NCI-H128 (cell line): ENCODE data around the gene PAX7.
"Not testable (repeated sequence)": the region's sequence is repeated elsewhere in the genome, so short reads cannot be mapped to it uniquely, and the experiment has no call there.

Experiments used
- DNase-seq: peaks from one replicate; lab custom pipeline; 2025; ENCODE audit not compliant: unreplicated experiment; lab: John Stamatoyannopoulos, UW

PAX7 gene

GRCh38 chr1:18750600-18750999 is 120.0 kb downstream of the PAX7 start:
- DNase-seq, result no peak

DNA sequence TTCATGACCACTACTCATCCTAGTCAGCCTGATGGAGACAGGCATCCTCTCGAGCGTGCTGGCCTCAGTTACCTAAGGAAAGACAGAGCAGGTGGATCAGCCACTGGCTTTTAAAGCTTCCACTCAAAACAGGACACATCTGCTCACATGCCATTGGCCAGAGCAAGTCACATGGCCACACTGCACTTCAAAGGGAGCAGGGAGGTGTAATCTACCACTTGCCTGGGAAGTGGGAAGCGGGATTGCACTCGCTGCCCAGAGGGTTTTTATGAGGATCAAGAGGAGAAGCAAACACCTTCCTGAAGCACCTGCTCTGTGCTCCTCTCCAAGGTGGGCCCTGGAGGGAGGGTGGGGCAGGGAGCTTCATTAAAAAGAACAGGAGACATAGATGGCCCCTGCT is 120.8 kb downstream of the PAX7 start:
- no peak for DNase-seq

GRCh38 chr1:18752409-18752808 is 121.8 kb downstream of the PAX7 start:
- no peak for DNase-seq

- DNase-seq, result no peak
These were observed 129.5 kb downstream of the PAX7 start for GRCh38 chr1:18760156-18760555.

- no peak for DNase-seq
These were observed 131.5 kb downstream of the PAX7 start for GRCh38 chr1:18761948-18762840.

GRCh38 chr1:18764362-18764761 is 133.7 kb downstream of the PAX7 start:
- DNase-seq, result no peak

DNA sequence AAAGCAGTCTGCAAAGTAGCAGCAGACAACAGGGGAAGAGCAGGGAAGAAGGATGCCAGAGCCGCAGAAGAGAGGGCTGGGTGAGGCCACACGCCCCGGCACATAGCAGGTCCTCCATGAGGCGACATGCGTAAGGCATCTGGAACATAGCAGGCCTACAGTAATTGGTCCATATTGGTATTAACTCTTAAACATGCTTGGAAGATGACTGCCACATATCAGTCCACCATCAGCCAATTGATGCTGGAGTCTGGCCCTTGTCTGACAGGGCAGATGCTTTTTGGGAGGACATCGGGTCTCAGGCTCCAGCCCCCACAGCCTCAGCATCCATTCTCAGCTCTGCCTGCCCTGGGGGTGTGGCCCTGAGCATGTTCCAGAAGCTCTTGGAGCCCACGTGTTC is 135.1 kb downstream of the PAX7 start:
- no peak for DNase-seq

DNA sequence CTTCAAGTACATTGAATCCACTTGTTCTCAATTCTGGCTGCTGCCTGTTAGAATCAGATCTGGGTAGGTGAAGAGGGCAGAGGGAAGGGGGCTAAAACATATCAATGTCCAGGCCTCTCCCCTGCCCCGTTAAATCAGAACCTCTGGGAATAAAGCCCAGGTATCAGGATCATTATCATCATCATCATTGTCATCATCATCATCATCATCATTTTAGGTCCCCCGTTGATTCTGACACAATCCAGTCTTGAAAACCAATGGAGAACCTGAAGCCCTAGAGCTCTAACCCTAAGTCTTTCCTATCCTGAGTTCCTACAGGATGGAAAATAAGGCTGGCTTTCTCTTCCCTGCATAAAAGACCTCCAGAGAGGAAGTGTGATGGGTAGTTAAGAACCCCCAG is 135.7 kb downstream of the PAX7 start:
- no peak for DNase-seq

- DNase-seq, result not testable (repeated sequence)
These were observed 136.9 kb downstream of the PAX7 start for GRCh38 chr1:18767576-18767975.

- no peak for DNase-seq
These were observed 137.4 kb downstream of the PAX7 start for GRCh38 chr1:18768086-18768485.

DNA sequence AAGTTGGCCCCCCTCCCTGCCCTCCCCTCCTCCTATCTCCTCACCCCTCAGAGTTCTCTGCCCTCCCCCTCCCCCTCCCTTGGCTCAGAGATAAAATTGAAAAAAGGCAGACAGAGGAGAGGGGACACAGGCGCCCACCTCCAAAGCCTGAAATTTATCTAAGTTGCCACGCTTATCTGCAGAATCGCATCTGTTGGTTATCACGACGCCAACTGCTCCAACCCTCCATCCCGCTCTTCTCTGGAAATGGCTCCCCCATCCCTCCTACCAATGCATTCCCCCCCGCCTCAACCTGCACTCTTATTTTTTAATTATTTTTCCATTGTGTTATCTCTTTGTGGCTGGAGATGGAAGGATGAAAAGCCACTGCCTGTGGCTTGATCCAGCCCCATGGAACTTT is 138.5 kb downstream of the PAX7 start:
- DNase-seq, result no peak

GRCh38 chr1:18770799-18771198 is 140.2 kb downstream of the PAX7 start:
- no peak for DNase-seq

DNA sequence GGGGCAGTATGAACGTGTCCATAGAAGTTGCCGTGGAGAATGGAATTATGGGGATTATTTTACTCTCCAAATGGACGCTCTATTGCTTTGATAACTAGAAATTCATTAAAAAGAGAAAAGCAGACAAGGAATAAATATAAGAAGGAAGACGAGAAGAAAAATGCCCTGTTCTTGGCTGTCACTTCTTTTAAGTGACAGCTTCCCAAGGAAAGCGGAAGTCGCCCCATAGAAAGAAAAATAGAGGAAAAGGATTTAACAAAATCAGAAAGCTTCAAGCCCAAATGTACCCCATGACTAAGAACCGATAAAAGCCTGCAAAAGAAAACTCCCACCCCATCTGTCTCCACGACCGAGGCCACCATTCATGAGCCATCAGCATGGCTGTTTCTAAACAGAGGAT is 143.1 kb downstream of the PAX7 start:
- DNase-seq, result no peak

DNA sequence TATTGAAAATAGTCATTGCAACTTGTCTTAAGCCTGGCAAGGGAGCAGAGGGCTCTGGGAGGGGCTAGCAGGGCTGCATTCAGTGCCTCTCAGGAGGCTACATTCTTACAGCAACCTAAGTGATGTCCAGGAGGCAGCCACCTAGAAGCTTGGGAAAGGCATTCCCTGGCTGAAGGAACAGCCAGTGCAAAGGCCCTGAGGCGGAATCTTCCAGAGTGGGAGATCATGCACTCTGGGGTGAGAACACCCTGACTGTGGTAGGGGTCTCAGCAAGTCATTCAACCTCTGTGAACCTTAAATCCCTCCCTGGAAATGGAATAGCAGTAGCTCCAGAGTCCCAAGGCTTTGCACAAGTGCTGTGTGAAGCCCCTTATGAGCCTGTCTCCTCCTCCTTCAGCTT is 144.7 kb downstream of the PAX7 start:
- no peak for DNase-seq

DNA sequence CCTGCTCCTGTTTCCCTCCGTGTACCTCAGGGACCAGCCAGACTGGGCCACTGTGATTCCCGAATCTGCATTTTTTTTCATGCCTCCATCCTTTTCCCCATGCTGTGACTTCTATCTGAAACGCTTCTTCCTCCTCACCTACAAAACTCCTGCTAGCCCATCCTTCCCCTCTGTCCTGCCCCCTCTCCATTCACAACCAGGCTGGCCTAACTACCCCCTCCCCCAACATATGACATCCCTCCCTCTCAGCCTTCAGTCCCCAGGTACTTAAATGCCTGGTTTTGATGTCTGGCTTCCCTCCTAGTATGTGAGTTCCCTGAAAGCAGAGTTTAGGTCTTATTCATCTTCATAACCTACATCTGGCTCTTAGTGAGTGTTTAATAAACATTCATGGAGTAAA is 146.1 kb downstream of the PAX7 start:
- DNase-seq, result no peak

DNA sequence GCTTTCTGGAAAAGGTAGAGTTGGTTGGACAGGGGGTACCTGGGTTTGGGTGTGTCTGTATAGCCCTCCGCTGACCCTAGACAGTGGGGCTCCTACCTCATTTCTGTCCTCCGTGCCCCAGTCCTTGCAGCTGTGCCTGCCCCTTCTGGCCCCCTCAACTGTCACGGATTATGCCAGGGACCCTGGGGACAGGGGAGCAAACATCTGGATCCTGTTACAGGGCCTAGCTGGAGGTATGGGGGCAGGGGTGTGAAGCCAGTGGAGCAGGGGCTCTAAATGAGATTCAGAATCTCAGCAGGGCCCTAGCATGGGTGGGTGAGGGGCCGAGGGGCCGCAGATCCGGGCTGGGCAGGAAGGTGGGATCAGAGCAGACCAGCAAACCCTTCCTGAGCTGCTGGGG is 147.8 kb downstream of the PAX7 start:
- DNase-seq, result no peak

DNA sequence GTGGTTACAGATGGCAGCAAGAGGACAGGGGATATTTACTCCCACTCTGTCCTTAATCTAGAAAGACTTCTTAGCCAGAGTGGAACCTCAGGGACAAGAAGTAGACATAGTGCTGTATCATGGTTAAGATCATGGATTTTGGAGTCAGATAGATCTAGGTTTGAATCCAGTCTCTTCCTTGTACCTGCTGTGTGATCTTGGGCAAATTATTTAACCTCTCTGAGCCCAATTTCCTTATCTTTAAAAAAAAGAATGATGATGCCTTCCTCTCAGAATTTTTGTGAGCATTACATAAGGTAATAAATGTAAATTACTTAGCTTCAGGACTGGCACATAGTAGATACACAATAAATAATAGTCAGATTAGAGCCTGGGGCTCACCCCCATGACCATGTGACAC is 150.4 kb downstream of the PAX7 start:
- no peak for DNase-seq

GRCh38 chr1:18783705-18784481 is 153.2 kb downstream of the PAX7 start:
- no peak for DNase-seq

DNA sequence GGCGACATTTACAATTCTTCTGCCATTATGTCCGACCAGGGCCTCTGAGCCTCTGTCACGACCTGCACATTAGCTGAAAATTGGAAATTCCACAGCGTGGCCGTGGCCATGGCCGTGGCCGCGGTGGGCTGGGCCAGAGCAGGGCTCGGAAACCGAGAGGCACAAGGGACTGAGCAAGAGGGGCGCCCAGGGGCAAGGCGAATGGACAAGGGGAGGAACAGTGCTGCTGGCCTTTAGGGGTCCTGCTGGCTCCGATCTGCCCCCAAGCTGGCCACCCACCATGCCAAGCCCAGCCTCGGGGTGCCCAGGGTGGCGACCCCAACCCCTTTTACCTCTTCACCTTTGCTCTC is 153.8 kb downstream of the PAX7 start:
- DNase-seq, result no peak

- DNase-seq, result no peak
These were observed 155.5 kb downstream of the PAX7 start for GRCh38 chr1:18786149-18786548.

GRCh38 chr1:18787825-18788385 is 157.3 kb downstream of the PAX7 start:
- no peak for DNase-seq

DNA sequence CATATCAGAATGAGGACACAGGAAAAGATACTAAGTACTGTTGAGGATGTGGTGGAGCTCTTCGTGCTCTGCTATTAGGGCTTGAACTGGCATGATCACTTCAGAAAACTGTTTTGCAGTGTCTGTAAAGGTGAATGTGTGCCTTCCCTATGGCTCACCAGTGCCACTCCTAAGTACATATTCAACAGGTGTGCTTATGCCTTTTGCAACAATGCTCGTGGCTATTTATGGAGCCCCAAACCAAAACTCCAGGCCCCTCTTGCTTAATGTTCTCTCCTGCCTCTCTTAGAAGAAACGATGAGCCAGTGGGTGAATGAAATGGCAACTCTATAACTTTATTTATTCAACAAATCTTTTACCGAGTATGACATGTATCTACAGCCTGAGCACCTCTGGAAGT is 158.6 kb downstream of the PAX7 start:
- no peak for DNase-seq
